ENCODE data around the gene CACNA2D2.

The CACNA2D2 gene

DNA sequence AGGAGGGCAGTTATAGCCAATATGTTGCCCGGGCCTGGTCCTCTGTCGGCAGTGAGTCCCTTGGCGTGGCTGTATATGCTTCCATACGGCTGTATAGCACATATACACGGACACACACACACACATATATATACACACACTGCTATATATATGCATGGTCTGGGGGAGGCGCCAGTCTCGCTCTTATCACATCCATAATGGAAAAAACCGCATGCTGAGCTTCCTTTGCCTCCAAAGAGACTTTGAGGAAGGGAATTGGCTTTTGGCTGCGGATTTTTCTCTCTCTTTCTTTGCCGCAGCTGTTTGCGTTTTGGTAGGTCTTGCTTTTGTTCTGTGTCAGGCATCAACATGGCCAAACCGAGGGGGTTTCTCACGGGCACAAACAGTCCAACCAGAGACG is 132.8 kb downstream of the CACNA2D2 start:
- H3K9me3 ChIP-seq (ENCODE audit: low read length) = no peaks in the 10 kb centered on the region
- no peaks in the 10 kb centered on the region for H3K79me2 ChIP-seq (ENCODE audit: insufficient read depth, low read length)
- no peaks in the 10 kb centered on the region for H4K20me1 ChIP-seq (ENCODE audit: insufficient read depth, low read length)
- H3F3A ChIP-seq (ENCODE audit: insufficient read depth, low read length) = no peaks in the 10 kb centered on the region
- H3K27ac ChIP-seq (ENCODE audit: low read depth, low read length, poor library complexity, severe bottlenecking) = no peak overlapping the region
- H3K36me3 ChIP-seq (ENCODE audit: insufficient read depth, low read length) = no peaks in the 10 kb centered on the region
- H3K9ac ChIP-seq (ENCODE audit: low read length) = no peak overlapping the region
- H3K4me2 ChIP-seq (ENCODE audit: low read length) = no peak overlapping the region
- no peak overlapping the region for H2AFZ ChIP-seq (ENCODE audit: low read length)
- peaks cover 3% of the 10 kb centered on the region for H3K4me1 ChIP-seq (ENCODE audit: insufficient read depth, low read length, severe bottlenecking)
- TF ChIP-seq CTCF (IDR thresholded peaks at IDR 0.05; ENCODE audit: low read length) (peak; percentile 46), EZH2 (IDR thresholded peaks at IDR 0.05; ENCODE audit: borderline replicate concordance, low read length) (no peak)
- peaks cover 11% of the 10 kb centered on the region for H3K27me3 ChIP-seq (ENCODE audit: insufficient read depth, low read length)
- no peaks in the 10 kb centered on the region for H3K9me2 ChIP-seq (ENCODE audit: low read depth, low read length)
- H3K4me3 ChIP-seq (ENCODE audit: low read depth, low read length, poor library complexity, severe bottlenecking) = no peak overlapping the region

DNA sequence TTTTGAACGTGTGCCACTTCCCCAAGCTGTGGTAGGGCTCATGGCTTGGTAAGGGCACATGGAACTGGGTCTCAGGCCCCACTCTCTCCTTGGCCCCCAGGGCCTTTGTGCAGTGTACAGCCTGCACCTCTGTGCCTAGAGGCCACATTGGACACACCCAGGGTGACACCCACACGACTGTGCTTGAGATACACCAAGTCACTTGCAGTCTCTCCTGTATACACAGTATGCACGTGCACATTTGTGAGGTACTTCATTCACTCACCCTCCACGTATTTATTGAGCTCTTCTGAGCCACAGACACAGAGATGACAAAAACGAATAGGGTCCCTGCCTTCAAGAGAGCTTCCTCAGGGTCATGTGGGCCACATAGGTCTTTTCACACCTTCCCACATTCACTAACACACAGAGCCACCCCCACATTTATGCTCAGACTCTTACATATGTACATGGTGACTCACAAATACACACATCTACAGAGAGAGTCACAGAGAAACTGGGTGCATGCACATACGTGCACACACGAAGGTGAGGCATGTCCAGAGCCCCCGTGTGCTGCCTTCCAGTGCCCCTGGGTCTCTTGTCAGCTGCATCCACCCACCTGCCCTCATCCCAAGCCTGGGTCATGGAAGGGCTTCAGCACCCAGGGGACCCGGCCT is 134.3 kb downstream of the CACNA2D2 start:
- no peak for TF ChIP-seq CTCF (IDR thresholded peaks at IDR 0.05; ENCODE audit: low read length)
- no peak for TF ChIP-seq EZH2 (IDR thresholded peaks at IDR 0.05; ENCODE audit: borderline replicate concordance, low read length)
- Histone ChIP-seq H3K79me2 (ENCODE audit: insufficient read depth, low read length) (no peaks in the 10 kb centered on the region), H3K9ac (ENCODE audit: low read length) (no peak overlapping the region), H3K4me3 (ENCODE audit: low read depth, low read length, poor library complexity, severe bottlenecking) (no peak overlapping the region), H3K4me2 (ENCODE audit: low read length) (no peak overlapping the region), H3K36me3 (ENCODE audit: insufficient read depth, low read length) (no peaks in the 10 kb centered on the region), H3K4me1 (ENCODE audit: insufficient read depth, low read length, severe bottlenecking) (peaks cover 11% of the 10 kb centered on the region), H3K27ac (ENCODE audit: low read depth, low read length, poor library complexity, severe bottlenecking) (no peak overlapping the region), H4K20me1 (ENCODE audit: insufficient read depth, low read length) (no peaks in the 10 kb centered on the region), H3F3A (ENCODE audit: insufficient read depth, low read length) (no peaks in the 10 kb centered on the region), H3K27me3 (ENCODE audit: insufficient read depth, low read length) (peaks cover 11% of the 10 kb centered on the region), H3K9me2 (ENCODE audit: low read depth, low read length) (no peaks in the 10 kb centered on the region), H3K9me3 (ENCODE audit: low read length) (no peaks in the 10 kb centered on the region), H2AFZ (ENCODE audit: low read length) (no peak overlapping the region)

- no peaks in the 10 kb centered on the region for H4K20me1 ChIP-seq (ENCODE audit: insufficient read depth, low read length)
- H3K27me3 ChIP-seq (ENCODE audit: insufficient read depth, low read length) = peaks cover 8% of the 10 kb centered on the region
- no peak for TF ChIP-seq CTCF (IDR thresholded peaks at IDR 0.05; ENCODE audit: low read length)
- TF ChIP-seq EZH2 (IDR thresholded peaks at IDR 0.05; ENCODE audit: borderline replicate concordance, low read length) = no peak
- H3K79me2 ChIP-seq (ENCODE audit: insufficient read depth, low read length) = no peaks in the 10 kb centered on the region
- H3K4me1 ChIP-seq (ENCODE audit: insufficient read depth, low read length, severe bottlenecking) = peaks cover 11% of the 10 kb centered on the region
- H3K27ac ChIP-seq (ENCODE audit: low read depth, low read length, poor library complexity, severe bottlenecking) = no peak overlapping the region
- no peaks in the 10 kb centered on the region for H3K9me2 ChIP-seq (ENCODE audit: low read depth, low read length)
- H3K4me2 ChIP-seq (ENCODE audit: low read length) = peak overlapping the region; percentile 97
- peak overlapping the region; percentile 66 for H3K4me3 ChIP-seq (ENCODE audit: low read depth, low read length, poor library complexity, severe bottlenecking)
- no peaks in the 10 kb centered on the region for H3F3A ChIP-seq (ENCODE audit: insufficient read depth, low read length)
- peak overlapping the region; percentile 69 for H3K9ac ChIP-seq (ENCODE audit: low read length)
- H3K36me3 ChIP-seq (ENCODE audit: insufficient read depth, low read length) = no peaks in the 10 kb centered on the region
- no peaks in the 10 kb centered on the region for H3K9me3 ChIP-seq (ENCODE audit: low read length)
- H2AFZ ChIP-seq (ENCODE audit: low read length) = no peak overlapping the region
Measured at GRCh38 chr3:50365842-50366220, 137.6 kb downstream of the CACNA2D2 start.

Measured in OCI-LY1 (cell line).